AG09309 (cell line): Measurements from ENCODE around the gene RASSF8.

Experiments
- DNase-seq: peaks from one replicate; pipeline ENCODE4 v3.0.0-alpha.2; 2010; ENCODE audit warnings: low read depth
- H3K4me3 ChIP-seq: 2 replicates; pipeline ENCODE4 v1.5.1; 2011; ENCODE audit warnings: mild to moderate bottlenecking, low read depth, low read length, moderate library complexity; ENCODE audit not compliant: control insufficient read depth
- TF ChIP-seq, protein P1 (sequence below): IDR thresholded peaks from 2 replicates; pipeline ENCODE4 v1.5.1; 2011; ENCODE audit warnings: mild to moderate bottlenecking, low read depth, low read length, inconsistent platforms; ENCODE audit not compliant: insufficient read depth, control insufficient read depth; ENCODE audit errors: missing control alignments

RASSF8 gene

DNA sequence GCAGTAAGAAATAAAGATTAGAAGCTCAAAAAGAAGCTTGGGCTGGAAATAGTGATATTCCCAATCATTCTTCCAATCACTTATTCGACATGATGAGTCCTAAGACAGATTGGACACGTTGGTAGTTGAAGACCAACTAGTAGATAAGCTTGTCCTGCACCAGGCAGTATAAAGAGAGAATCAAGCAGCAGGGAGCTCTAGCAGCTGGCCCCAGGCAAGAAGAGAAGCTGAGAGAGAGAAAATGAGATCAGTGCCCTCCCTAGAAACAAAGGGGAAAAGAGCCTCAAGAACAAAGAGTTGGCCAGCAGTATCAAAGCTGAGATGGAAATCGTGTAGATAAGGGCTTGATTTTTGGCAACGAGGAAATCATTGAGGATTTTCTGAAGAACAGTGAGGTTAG is 20.6 kb downstream of the RASSF8 start:
- no peak overlapping the region for H3K4me3 ChIP-seq
- no peak for DNase-seq
- TF ChIP-seq, protein P1, sequence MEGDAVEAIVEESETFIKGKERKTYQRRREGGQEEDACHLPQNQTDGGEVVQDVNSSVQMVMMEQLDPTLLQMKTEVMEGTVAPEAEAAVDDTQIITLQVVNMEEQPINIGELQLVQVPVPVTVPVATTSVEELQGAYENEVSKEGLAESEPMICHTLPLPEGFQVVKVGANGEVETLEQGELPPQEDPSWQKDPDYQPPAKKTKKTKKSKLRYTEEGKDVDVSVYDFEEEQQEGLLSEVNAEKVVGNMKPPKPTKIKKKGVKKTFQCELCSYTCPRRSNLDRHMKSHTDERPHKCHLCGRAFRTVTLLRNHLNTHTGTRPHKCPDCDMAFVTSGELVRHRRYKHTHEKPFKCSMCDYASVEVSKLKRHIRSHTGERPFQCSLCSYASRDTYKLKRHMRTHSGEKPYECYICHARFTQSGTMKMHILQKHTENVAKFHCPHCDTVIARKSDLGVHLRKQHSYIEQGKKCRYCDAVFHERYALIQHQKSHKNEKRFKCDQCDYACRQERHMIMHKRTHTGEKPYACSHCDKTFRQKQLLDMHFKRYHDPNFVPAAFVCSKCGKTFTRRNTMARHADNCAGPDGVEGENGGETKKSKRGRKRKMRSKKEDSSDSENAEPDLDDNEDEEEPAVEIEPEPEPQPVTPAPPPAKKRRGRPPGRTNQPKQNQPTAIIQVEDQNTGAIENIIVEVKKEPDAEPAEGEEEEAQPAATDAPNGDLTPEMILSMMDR: no peak

DNA sequence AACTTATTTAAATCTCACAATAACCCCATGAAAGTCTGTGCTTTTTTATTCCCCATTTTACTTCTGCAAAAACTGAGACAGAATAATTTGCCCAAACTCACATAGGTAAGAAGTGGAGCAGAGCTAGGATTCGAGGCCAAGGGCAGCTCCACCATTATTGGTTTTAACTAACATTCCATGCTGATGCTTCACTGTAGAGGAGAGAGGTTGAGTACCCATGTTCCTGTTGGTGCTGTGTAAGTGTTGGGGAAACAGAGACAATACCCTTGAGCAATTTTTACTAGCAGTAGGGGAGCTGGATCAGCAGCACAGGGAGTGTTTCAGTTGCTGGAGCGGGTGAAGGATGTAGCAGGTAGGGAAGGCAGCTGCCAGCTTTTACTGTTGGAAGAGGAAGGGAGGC is 21.1 kb downstream of the RASSF8 start:
- no peak for DNase-seq
- TF ChIP-seq, protein P1: no peak
- no peak overlapping the region for H3K4me3 ChIP-seq

DNA sequence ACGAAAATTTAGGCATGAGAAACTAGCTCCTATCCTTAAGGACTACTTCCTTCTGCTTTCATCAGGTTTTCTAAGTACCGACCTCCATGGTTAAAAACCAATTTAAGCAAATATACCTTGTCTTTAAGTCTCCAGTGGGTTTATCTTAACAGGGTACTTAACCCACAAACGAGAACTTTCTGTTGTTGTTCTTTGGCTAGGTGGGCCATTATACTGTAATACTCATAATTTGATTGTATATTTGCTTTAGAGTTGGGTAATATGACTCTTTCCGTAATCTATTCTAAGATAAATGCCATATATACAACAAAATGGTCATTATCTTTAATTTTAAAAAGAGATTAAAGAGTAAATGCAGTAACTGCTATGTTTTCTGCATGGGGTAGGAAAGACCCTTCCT is 21.6 kb downstream of the RASSF8 start:
- no peak for DNase-seq
- no peak overlapping the region for H3K4me3 ChIP-seq
- TF ChIP-seq, protein P1: no peak

DNA sequence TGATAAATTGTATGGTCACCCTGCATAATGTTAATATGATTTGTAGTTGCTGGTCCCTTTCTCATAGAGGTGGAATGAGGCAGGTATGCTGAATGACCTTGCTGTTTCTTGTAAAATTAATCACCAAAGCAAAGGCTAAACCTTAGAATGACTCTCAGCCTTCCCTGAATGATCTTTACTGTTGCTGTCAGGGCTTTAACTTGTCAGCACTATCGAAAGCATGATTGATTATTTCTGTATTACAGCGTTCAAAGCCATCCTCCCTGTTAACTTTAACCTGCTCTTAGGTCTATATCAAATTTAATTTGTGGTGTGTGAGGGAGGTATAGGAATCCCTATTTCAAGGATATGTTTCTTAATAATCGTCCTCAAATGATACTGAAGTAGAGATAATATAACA is 23.1 kb downstream of the RASSF8 start:
- H3K4me3 ChIP-seq: no peak overlapping the region
- DNase-seq: no peak
- TF ChIP-seq, protein P1: no peak

DNA sequence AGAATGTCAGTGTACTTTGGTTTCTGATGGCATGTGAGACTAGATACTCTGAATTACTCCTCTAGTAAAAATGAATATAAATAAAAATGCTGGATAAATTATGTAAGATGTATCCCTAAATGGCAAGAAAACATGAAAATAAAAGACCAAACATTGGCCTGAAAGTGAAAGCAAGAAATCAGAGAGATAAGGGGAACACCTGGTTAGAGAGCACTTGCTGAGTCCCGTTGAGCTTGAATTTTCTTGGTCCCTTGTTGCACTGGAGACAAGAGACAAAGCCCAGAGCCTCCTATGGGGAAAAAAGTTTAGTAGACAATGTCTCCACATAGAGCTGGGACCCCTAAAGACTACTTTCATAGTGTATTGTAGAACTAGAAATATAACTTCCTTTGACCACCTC is 23.9 kb downstream of the RASSF8 start:
- no peak overlapping the region for H3K4me3 ChIP-seq
- TF ChIP-seq, protein P1: no peak
- no peak for DNase-seq

GRCh38 chr12:25983625-25984024 is 25.1 kb downstream of the RASSF8 start:
- no peak for DNase-seq
- TF ChIP-seq, protein P1: no peak

DNA sequence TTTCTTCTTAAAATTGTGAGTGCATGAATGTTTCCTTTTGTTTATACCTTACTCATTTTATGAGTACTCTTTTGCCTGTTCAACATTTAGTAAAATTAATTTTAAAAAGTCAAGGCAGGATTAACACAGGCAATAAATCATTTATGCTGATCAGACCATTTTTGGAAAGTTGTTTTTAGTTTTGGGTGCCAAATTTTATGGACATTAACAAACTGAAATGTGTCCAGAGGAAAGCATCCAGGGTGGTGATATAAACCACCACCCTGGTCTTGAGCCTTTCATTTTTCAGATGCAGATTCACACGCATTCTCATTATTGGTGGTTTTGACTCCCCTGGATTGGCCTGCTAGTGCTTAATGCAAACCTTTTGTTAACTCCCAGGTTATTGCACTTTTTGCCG is 26.3 kb downstream of the RASSF8 start:
- no peak overlapping the region for H3K4me3 ChIP-seq
- TF ChIP-seq, protein P1: no peak
- no peak for DNase-seq

More at GRCh38 chr12:25983625-25984024, 25.1 kb downstream of the RASSF8 start:
- H3K4me3 ChIP-seq: no peak overlapping the region
